GM19438 (cell line): ENCODE results near the gene SCD.

ENCODE experiments used
- ATAC-seq: cut with Tn5 transposase; IDR thresholded peaks from one replicate; pipeline ENCODE4 v1.9.1; 2021; ENCODE audit warnings: low read depth; ENCODE audit not compliant: unreplicated experiment

Gene SCD

GRCh38 chr10:100339236-100339635 lies 7.8 kb upstream of the SCD start:
- peak; percentile 66 for ATAC-seq

GRCh38 chr10:100340948-100341847 lies 5.8 kb upstream of the SCD start:
- no peak for ATAC-seq

GRCh38 chr10:100341953-100342626 lies 4.9 kb upstream of the SCD start:
- ATAC-seq = no peak

DNA sequence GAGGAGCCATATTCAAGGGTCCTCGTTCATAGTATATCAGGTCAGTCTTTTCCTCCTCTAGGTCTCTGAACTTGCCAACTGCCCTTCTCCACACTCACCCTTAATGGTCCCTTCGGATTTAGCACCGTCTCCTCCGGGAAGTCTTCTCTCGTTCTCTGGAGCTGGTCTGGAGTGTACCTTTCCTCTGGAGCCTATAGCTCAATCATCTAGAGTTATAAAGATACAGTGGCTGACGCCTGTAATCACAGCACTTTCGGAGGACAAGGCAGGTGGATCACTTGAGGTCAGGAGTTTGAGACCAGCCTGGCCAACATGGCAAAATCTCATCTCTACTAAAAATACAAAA lies 4.4 kb upstream of the SCD start:
- ATAC-seq = no peak

DNA sequence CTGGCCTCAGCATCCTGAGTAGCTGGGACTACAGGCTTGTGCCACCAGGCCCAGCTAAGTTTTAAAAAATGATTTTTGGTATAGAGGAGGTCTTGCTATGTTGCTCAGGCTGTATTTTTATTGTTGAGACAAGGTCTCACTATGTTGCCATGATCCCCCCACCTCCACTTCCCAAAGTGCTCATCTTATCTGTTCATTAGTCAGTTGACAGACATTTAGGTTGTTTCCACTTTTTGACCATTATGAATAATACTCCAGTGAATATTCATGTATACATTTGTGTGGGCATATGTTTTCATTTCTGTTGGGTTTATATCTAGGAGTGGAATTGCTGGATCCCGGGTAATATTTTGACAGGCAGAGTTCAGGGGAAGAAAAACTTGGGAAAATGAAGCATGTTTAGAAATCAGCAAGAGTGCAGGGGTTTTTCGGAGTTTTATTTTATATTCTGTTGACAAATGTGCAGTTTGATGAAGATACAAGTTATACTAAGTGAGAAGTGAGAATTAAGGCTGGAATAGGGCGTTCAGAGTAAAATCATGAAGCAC lies 2.7 kb upstream of the SCD start:
- no peak for ATAC-seq

DNA sequence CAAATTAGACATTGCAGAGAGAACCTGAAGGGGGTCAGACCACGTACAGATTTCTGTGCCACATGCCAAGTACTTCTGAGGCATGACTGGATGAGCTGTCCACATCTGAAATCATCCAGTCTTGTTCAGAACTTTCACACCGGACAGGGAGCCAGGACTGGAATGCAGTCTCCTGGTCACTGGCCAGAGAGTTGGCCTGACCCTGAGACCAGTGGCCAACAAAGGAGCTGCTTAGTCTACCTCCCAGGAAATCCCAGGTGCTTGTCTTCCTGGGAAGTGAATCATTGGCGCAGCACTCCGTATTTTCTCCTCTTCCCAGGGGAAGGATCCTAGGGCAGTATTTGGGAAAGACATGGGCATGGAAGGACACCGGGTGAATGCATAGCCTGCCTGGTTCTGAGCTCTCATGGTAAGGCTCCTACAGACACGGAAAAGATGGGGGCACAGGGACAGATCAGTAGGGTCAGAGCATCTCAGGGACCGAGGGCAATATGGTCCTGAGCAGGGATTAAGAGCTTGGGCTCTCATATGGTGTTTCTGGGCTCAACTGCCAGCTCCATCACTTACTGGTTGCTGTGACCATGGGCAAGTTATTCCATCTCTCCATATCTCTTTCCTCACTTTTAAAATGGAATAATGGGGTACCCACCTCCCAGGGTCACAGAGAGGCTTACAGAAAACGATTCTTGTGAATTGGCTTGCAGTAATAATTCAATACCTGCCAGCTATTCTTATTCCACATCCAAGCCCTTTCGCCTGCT lies 1.3 kb upstream of the SCD start:
- no peak for ATAC-seq

DNA sequence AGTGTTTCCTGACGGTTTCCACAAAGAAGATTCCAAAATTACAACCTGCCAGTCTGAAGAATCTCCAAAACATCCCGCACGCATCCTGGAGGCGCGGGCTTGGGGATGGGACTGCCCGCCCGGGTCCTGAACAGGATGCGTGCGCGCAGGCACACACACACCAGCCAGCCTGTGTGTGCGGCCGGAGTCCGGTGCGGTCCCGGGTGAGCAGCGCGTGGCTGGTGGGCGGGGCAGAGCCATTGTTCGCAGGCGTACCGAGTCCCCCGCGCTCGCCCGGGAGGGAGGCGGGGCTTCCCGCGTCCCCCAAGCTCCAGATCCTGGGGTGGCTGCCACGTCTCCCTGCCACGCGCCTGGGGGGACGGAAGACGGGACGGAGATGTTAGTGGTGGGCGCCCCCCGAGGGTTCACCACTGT lies 675 bp upstream of the SCD start:
- ATAC-seq = peak; percentile 61

DNA sequence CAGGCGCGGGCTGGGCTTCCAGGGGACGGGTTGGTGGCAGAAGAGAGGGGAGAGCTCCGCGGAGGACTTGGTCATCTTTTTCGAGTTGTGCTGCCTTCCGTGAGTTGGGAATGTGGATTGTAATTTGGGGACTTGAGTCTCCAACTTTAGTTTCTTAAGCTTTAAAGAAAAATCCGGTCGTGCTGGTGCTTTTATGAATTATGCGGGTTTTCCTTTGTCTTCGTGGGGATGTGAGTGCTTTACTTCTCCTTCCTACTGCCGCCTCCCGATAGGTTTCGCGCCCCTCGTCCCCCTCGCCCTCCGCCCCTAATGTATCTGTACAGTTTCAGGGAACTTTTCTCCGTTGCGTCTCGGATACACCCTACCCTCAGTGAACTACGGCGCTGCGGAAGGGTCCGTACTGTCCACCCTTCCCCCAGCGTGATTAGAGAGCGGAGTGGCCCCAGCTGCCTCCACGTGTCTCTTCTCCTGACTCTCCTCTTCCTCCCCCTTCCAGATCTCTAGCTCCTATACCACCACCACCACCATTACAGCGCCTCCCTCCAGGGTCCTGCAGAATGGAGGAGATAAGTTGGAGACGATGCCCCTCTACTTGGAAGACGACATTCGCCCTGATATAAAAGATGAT lies 649 bp downstream of the SCD start:
- no peak for ATAC-seq

DNA sequence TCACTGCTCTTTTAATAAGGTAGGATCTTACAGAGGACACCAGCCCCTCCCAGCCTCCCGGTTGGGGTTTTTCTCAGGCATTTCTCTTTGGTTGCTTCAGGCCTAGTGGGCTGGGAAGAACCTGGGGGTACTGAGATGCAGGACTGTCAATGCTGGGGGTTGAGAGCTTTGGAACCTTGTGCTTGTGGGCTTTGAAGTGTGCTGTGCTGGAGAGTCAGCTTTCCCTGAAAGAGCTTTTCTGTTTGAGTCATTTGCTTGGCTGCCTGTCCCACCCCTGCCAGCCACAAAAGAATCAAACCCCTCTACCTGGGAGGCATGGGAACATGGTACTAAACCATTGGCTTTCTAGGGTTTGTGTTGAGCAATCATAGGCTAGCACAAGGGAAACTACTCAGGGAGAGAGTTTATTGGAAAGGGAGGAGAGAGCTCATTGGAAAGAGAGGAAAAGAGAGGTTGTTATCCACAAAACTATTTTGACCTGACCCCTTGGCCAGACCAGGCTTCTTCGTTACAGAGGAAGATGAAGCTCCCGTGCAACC lies 1.4 kb downstream of the SCD start:
- no peak for ATAC-seq

- no peak for ATAC-seq
These were observed 2.1 kb downstream of the SCD start for GRCh38 chr10:100349087-100349486.

DNA sequence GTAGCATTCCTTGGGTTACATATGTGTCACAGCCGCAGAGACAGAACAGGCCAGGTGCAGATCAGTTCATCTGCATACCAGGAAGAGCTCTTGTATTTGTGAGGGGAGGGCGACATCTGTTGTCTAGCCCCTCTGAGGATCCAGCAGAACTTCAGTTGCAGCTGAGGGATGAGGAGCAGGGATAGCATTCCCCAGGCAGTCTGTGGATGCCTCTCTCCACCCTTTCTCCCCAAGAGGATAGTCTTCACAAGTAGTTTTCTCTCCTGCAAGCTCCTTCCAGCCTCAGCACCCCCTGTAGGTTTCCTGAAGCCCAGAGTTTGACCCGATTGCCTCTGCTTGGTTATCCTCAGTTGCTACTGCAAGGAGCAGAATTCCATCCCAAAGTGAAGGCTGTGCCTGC lies 2.6 kb downstream of the SCD start:
- ATAC-seq = no peak

DNA sequence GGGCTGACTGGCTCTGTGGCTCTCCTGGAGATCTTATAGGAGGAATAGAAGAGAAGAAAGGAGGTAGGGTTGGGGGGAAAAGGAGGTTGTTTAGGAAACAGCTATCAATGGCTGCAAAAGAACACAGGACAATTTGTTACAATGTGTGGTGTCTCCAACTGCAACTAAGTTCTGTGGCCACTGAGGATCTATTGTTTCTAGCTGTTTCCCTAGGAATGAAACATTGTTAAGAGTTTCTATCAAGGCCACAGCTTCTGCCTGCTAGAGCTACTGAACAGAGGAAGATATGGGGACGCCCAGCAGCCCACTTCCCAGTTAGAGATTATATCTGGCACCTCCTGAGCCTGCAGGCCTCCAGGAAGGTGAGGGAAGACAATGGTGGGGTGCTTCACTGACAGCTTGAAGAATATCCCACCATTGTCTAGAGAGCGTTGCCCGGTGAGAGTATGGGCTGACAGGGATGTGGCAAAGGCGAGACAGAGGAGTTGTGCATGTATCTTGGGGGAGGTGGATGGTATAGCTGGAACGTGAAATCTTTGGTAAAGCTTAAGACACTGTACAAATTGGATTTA lies 4.0 kb downstream of the SCD start:
- ATAC-seq = no peak

- no peak for ATAC-seq
These were observed 6.9 kb downstream of the SCD start for GRCh38 chr10:100353770-100354485.

DNA sequence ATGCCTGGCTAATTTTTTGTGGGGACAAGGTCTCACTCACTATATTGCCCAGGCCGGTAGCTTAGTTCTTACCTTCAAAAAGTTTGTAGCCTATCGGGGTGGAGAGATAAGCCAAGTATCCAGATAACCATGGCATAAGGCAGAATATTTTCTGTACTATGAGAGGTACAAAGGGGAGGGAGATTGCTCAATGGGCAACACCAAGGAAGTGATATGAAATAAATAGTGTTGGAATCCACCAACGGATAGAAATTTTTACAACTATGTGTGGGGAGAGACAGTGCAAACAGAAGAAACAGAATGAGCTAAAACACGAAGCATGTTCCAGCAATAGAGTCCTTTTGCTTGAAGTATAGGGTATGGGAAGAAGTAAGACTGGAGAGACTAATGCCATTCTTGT lies 8.1 kb downstream of the SCD start:
- no peak for ATAC-seq

- no peak for ATAC-seq
These were observed 9.3 kb downstream of the SCD start for GRCh38 chr10:100356067-100357017.

- ATAC-seq = no peak
These were observed 10.2 kb downstream of the SCD start for GRCh38 chr10:100357059-100357858.

DNA sequence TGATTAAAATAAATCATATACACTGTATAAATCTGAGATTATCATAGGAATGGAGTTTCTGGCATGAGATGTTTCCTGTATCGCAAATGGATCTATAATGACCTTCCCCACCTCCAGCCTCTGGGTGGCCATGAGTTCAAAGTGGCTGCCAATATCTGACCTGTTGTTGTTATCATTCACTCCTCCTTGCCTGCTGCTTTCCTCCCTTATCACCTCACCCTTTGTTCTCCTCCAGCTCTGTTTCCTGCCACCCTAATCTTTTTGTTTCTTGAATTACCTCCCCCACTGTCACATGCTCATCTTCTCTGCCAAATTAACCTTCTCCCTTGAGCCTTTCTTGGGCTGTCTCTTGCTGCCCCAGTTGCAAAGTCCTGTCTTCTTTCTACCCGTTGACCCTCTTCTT lies 12.0 kb downstream of the SCD start:
- ATAC-seq = no peak
